ENCODE data around the gene MYRIP.

Gene MYRIP

DNA sequence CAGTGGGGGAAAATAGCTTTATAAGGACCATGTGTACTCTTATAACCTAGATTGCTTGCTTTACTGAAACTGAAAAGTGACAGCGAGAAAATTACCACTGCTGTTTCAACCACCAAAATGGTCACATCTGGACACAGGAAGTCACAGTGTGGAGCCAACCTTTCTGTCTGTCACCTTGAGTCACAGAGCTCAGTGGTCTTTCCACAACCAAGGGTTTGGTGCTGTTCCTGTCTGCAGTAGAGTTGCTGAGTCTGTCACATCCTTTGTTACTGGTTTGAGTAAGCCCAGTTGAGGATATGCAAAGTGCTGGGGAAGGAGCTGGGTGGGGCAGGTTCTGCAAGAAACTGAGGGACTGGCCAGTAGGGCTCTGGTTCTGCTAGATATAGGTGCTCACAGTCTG is 361.0 kb downstream of the MYRIP start:
- H3K27me3 ChIP-seq (ENCODE audit: insufficient read depth, poor library complexity, severe bottlenecking), result no peaks in the 10 kb centered on the region
- ATAC-seq (ENCODE audit: low read depth), result no peak
- no peak overlapping the region for H3K27ac ChIP-seq (ENCODE audit: poor library complexity, severe bottlenecking)
- H3K4me1 ChIP-seq (ENCODE audit: insufficient read depth, poor library complexity, severe bottlenecking), result no peaks in the 10 kb centered on the region
- DNase-seq (ENCODE audit: low spot score), result no peak
- H3K9me3 ChIP-seq (ENCODE audit: severe bottlenecking), result no peaks in the 10 kb centered on the region
- no peaks in the 10 kb centered on the region for H3K36me3 ChIP-seq (ENCODE audit: low read depth)
- TF ChIP-seq, protein P1, sequence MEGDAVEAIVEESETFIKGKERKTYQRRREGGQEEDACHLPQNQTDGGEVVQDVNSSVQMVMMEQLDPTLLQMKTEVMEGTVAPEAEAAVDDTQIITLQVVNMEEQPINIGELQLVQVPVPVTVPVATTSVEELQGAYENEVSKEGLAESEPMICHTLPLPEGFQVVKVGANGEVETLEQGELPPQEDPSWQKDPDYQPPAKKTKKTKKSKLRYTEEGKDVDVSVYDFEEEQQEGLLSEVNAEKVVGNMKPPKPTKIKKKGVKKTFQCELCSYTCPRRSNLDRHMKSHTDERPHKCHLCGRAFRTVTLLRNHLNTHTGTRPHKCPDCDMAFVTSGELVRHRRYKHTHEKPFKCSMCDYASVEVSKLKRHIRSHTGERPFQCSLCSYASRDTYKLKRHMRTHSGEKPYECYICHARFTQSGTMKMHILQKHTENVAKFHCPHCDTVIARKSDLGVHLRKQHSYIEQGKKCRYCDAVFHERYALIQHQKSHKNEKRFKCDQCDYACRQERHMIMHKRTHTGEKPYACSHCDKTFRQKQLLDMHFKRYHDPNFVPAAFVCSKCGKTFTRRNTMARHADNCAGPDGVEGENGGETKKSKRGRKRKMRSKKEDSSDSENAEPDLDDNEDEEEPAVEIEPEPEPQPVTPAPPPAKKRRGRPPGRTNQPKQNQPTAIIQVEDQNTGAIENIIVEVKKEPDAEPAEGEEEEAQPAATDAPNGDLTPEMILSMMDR (IDR thresholded peaks at IDR 0.05; ENCODE audit: poor library complexity, severe bottlenecking), result no peak
- no peak overlapping the region for H3K4me3 ChIP-seq (ENCODE audit: severe bottlenecking)

DNA sequence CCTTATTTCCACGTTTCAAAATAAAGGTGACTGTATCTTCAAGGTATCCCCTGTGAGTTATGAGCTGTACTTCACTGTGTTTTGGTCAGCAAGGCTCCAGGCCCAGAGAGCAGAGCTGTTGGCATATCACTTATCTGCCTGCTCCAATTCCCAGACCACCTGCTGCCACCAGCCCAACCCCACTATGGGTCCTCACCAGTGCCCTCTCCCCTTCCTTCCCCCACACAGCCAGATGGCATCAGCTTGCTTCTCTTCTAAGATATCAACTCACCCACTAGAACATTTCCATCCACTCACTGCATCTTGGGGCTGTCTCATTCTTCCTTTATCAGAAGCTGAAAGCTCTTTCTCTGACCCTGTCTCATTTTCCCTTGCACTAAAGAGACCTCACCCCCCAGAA is 363.2 kb downstream of the MYRIP start:
- H3K9me3 ChIP-seq (ENCODE audit: severe bottlenecking), result no peaks in the 10 kb centered on the region
- H3K4me1 ChIP-seq (ENCODE audit: insufficient read depth, poor library complexity, severe bottlenecking), result no peaks in the 10 kb centered on the region
- no peak overlapping the region for H3K4me3 ChIP-seq (ENCODE audit: severe bottlenecking)
- H3K27ac ChIP-seq (ENCODE audit: poor library complexity, severe bottlenecking), result no peak overlapping the region
- ATAC-seq (ENCODE audit: low read depth), result no peak
- no peak for DNase-seq (ENCODE audit: low spot score)
- no peaks in the 10 kb centered on the region for H3K36me3 ChIP-seq (ENCODE audit: low read depth)
- H3K27me3 ChIP-seq (ENCODE audit: insufficient read depth, poor library complexity, severe bottlenecking), result no peaks in the 10 kb centered on the region
- TF ChIP-seq, protein P1 (IDR thresholded peaks at IDR 0.05; ENCODE audit: poor library complexity, severe bottlenecking), result no peak

DNA sequence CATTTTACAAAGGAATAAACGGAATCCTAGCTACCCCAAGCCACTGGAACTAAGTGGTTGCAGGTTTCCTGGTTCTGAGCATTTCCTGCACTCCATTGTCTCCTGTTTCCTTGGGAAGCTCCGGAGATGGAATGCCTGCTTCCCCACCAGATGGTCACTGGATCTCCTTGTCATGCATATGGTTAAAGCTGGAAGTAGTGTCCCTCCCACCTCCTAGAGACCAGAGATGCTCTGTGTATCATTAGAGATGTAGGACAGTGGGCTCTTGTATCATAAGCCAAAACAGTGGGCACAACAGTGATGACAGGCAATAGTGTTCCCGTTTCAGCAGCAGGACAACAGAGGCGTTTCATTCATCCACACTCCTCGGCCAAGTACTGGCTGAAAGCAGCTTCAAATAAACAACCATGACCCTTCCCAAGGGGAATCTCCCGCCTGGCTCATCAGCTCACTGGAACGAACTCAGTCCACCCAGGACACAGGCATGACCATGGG is 363.9 kb downstream of the MYRIP start:
- ATAC-seq (ENCODE audit: low read depth) (no peak), DNase-seq (ENCODE audit: low spot score) (no peak)
- H3K4me3 ChIP-seq (ENCODE audit: severe bottlenecking), result no peak overlapping the region
- H3K9me3 ChIP-seq (ENCODE audit: severe bottlenecking), result no peaks in the 10 kb centered on the region
- no peaks in the 10 kb centered on the region for H3K4me1 ChIP-seq (ENCODE audit: insufficient read depth, poor library complexity, severe bottlenecking)
- H3K27ac ChIP-seq (ENCODE audit: poor library complexity, severe bottlenecking), result no peak overlapping the region
- TF ChIP-seq, protein P1 (IDR thresholded peaks at IDR 0.05; ENCODE audit: poor library complexity, severe bottlenecking), result no peak
- no peaks in the 10 kb centered on the region for H3K27me3 ChIP-seq (ENCODE audit: insufficient read depth, poor library complexity, severe bottlenecking)
- no peaks in the 10 kb centered on the region for H3K36me3 ChIP-seq (ENCODE audit: low read depth)

DNA sequence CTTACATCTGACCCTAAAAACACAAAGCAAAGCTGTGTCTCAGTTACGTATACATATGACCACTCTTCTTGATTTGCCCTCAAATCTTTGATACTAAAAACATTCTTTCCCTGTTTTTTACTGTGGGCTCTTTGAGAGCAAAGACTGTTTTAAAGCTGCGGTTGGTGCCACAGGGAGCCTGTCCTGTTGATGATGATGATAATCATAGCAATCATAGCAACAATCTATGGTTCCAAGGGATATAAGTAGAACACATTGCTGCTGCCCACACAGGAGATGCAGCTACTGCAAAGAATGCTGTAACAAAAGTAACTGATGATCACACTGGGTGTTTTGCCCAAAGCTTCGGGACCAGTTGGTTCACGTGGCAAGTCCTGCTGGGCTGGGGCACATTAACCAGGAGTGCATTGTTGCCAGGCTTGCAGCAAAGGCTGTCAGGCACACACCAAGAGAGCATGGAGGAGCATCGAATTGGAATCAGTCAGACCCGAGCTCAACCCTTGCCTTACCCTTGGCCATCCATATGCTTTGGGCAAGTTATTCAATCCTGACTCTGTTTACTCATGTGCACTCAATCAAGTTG is 368.7 kb downstream of the MYRIP start:
- Histone ChIP-seq H3K9me3 (ENCODE audit: severe bottlenecking) (no peaks in the 10 kb centered on the region), H3K27ac (ENCODE audit: poor library complexity, severe bottlenecking) (no peak overlapping the region), H3K36me3 (ENCODE audit: low read depth) (no peaks in the 10 kb centered on the region), H3K27me3 (ENCODE audit: insufficient read depth, poor library complexity, severe bottlenecking) (no peaks in the 10 kb centered on the region), H3K4me1 (ENCODE audit: insufficient read depth, poor library complexity, severe bottlenecking) (no peaks in the 10 kb centered on the region), H3K4me3 (ENCODE audit: severe bottlenecking) (no peak overlapping the region)
- TF ChIP-seq, protein P1 (IDR thresholded peaks at IDR 0.05; ENCODE audit: poor library complexity, severe bottlenecking), result no peak
- ATAC-seq (ENCODE audit: low read depth) (no peak), DNase-seq (ENCODE audit: low spot score) (no peak)

DNA sequence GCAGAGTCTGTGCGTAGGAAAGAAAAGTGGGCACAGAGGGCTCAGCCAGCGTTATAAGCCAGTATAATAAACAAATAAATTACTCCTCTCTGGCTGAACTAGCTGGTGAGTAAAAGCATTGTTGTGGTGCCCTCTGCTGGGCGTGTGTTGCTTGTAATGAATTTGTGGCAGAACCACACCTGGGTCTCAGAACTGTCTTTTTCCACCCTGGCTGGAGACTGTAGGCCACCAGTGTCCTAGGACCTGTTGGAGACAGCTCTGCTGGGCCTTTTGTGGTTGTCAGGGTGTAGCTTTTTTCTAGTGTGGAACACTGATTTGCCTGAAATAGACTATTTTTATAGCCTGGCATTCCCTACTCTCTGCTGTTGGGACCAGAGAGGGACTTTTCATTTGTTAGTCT is 369.6 kb downstream of the MYRIP start:
- H3K27me3 ChIP-seq (ENCODE audit: insufficient read depth, poor library complexity, severe bottlenecking), result no peaks in the 10 kb centered on the region
- H3K36me3 ChIP-seq (ENCODE audit: low read depth), result no peaks in the 10 kb centered on the region
- peak; percentile 76 for ATAC-seq (ENCODE audit: low read depth)
- no peaks in the 10 kb centered on the region for H3K9me3 ChIP-seq (ENCODE audit: severe bottlenecking)
- H3K4me3 ChIP-seq (ENCODE audit: severe bottlenecking), result no peak overlapping the region
- no peaks in the 10 kb centered on the region for H3K4me1 ChIP-seq (ENCODE audit: insufficient read depth, poor library complexity, severe bottlenecking)
- TF ChIP-seq, protein P1 (IDR thresholded peaks at IDR 0.05; ENCODE audit: poor library complexity, severe bottlenecking), result peak; percentile 78
- no peak for DNase-seq (ENCODE audit: low spot score)
- no peak overlapping the region for H3K27ac ChIP-seq (ENCODE audit: poor library complexity, severe bottlenecking)
